ENCODE data around the gene POLDIP2. TPM values are rescaled to one million over a fixed set of nuclear protein-coding genes. Genes with fewer than 3 reads are reported as not detected.

POLDIP2 gene
- 10 to 100 TPM; 53.5 to 54.4 TPM for total RNA-seq
- long read RNA-seq, donor 1, transcript POLDIP2-201 (11 exons, 2,121 nt) = major isoform, 48 of 56 reads
- long read RNA-seq, donor 1, partial matches to known transcripts = 6 of 56 reads
- long read RNA-seq, donor 1, other reads (novel, unspliced or antisense) = 2 of 56 reads
- long read RNA-seq, donor 2, transcript POLDIP2-201 (11 exons, 2,121 nt) = major isoform, 386 of 421 reads
- long read RNA-seq, donor 2, partial matches to known transcripts = 17 of 421 reads
- long read RNA-seq, donor 2, other reads (novel, unspliced or antisense) = 17 of 421 reads

GRCh38 chr17:28357061-28357900, at the start of gene POLDIP2:
Gene POLDIP2 (minus strand): TSS chr17:28357527. CDS start chr17:28357448, 79 bp downstream.
- peak; percentile 99 for DNase-seq (ENCODE audit: low spot score)
- intact Hi-C loops (cut with DNase I) = no loop called here

GRCh38 chr17:28406473-28406814, 49.1 kb upstream of the POLDIP2 start:
- intact Hi-C loops (cut with DNase I) = no loop called here
- no peak for DNase-seq (ENCODE audit: low spot score)

GRCh38 chr17:28405632-28406472, 48.5 kb upstream of the POLDIP2 start, which contains the start of gene SLC46A1:
Gene SLC46A1 (minus strand): TSS chr17:28406212. CDS start chr17:28406114, 98 bp downstream.
- intact Hi-C loops (cut with DNase I) = no loop called here
- peak; percentile 85 for DNase-seq (ENCODE audit: low spot score)

GRCh38 chr17:28404812-28405570, 47.7 kb upstream of the POLDIP2 start:
- intact Hi-C loops (cut with DNase I) = no loop called here
- no peak for DNase-seq (ENCODE audit: low spot score)

GRCh38 chr17:28404461-28404811, 47.1 kb upstream of the POLDIP2 start:
- intact Hi-C loops (cut with DNase I) = no loop called here
- no peak for DNase-seq (ENCODE audit: low spot score)

- intact Hi-C loops (cut with DNase I) = no loop called here
Measured at GRCh38 chr17:28404007-28404406, 46.7 kb upstream of the POLDIP2 start.

GRCh38 chr17:28402844-28403243, 45.5 kb upstream of the POLDIP2 start:
- intact Hi-C loops (cut with DNase I) = no loop called here
- no peak for DNase-seq (ENCODE audit: low spot score)

More at GRCh38 chr17:28404007-28404406, 46.7 kb upstream of the POLDIP2 start:
- DNase-seq (ENCODE audit: low spot score) = no peak

- DNase-seq (ENCODE audit: low spot score) = no peak
- intact Hi-C loops (cut with DNase I) = no loop called here
Measured at GRCh38 chr17:28402224-28402630, 44.9 kb upstream of the POLDIP2 start.

GRCh38 chr17:28399808-28400207, 42.5 kb upstream of the POLDIP2 start:
- DNase-seq (ENCODE audit: low spot score) = no peak
- intact Hi-C loops (cut with DNase I) = no loop called here

GRCh38 chr17:28398280-28398981, 41.1 kb upstream of the POLDIP2 start:
- intact Hi-C loops (cut with DNase I) = no loop called here
- peak; percentile 78 for DNase-seq (ENCODE audit: low spot score)

- intact Hi-C loops (cut with DNase I) = no loop called here
- DNase-seq (ENCODE audit: low spot score) = no peak
Measured at GRCh38 chr17:28397687-28398279, 40.5 kb upstream of the POLDIP2 start.

GRCh38 chr17:28397275-28397674, 39.9 kb upstream of the POLDIP2 start:
- intact Hi-C loops (cut with DNase I) = no loop called here
- DNase-seq (ENCODE audit: low spot score) = no peak

GRCh38 chr17:28396635-28397239, 39.4 kb upstream of the POLDIP2 start:
- intact Hi-C loops (cut with DNase I) = no loop called here
- DNase-seq (ENCODE audit: low spot score) = peak; percentile 73

GRCh38 chr17:28395968-28396367, 38.6 kb upstream of the POLDIP2 start:
- DNase-seq (ENCODE audit: low spot score) = no peak
- intact Hi-C loops (cut with DNase I) = no loop called here

GRCh38 chr17:28395426-28395825, 38.1 kb upstream of the POLDIP2 start:
- peak; percentile 32 for DNase-seq (ENCODE audit: low spot score)

GRCh38 chr17:28394337-28395116, 37.2 kb upstream of the POLDIP2 start:
- intact Hi-C loops (cut with DNase I) = no loop called here
- DNase-seq (ENCODE audit: low spot score) = peak; percentile 15

More at GRCh38 chr17:28395426-28395825, 38.1 kb upstream of the POLDIP2 start:
- intact Hi-C loops (cut with DNase I) = no loop called here

- DNase-seq (ENCODE audit: low spot score) = peak; percentile 85
- intact Hi-C loops (cut with DNase I) = no loop called here
Measured at GRCh38 chr17:28392491-28392890, 35.2 kb upstream of the POLDIP2 start.
